ENCODE measurements around the gene CPE.
"Not testable (repeated sequence)": the region's sequence is repeated elsewhere in the genome, so short reads cannot be mapped to it uniquely, and the experiment has no call there.

GRCh38 chr4:165342340-165342739 lies 36.5 kb upstream of the CPE start:
- TF ChIP-seq PBX3 (IDR thresholded peaks at IDR 0.05; ENCODE audit: insufficient replicate concordance, low read depth, low read length); CTCF (IDR thresholded peaks at IDR 0.05 in 2 of 3, conservative IDR thresholded peaks at IDR 0.05 in 1 of 3; ENCODE audit: control insufficient read depth in 2 of 3, extremely low read depth in 1 of 3, insufficient read depth in 1 of 3, low read depth in 3 of 3, low read length in 3 of 3); SREBF1 (IDR thresholded peaks at IDR 0.05; ENCODE audit: low read length); YY1 (IDR thresholded peaks at IDR 0.05; ENCODE audit: low read depth, low read length); ATF2 (IDR thresholded peaks at IDR 0.05; ENCODE audit: low read length); USF2 (IDR thresholded peaks at IDR 0.05; ENCODE audit: borderline replicate concordance, low read depth, low read length): not testable (repeated sequence)

Data from GM12878 (cell line).